Hippocampal formation (tissue), 2 donors: ENCODE results near the gene SLC6A4.

Source experiments
- DNase-seq, 2 donors: peaks; one replicate each; lab custom pipeline; 2025; lab: John Stamatoyannopoulos, UW

The SLC6A4 gene

DNA sequence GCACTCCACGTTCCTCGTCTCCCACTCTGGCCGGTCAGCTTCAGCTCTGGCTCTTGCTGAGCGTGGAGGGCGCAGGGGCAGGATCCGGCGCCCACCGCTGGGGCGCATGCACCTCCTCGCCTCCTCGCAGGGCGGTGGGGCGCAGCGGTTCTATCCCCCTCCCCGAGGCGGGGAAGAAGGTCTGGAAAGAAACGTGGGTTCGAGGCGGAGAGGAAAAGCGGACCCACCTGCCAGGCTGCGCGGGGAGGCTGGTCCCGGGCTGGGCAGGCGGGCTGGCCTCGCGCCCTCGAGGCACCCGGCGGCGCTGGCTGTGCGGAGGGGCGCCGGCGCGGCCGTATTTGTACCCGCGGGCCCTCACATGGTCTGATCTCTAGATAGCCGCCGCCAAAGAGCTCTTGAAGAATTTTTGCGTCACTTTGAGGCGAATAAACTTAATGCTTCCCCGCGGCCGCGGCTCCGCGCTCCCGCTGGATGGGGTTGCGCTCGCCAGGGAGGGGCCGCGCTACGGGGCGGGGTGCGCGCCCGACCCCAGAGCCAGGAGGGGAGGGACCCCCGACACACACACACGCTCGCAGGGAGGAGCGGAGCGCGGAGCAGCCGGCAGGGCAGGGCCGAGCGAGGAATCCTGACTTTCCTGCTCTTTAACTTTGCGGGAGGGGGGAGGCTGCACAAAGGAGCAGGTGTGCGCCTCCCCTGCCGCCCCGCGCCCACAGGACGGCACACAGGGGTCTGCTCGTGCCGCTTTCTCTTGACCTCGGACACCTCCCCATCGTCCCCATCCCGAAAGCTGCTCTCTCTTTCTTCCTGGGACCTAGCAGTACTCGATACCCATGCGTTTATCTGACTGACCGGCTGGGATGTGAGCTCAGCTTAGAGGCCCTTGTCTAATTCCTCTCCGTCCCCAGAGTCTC is at the start of gene SLC6A4:
Gene SLC6A4, minus strand, starts transcription at position 312 of the 911 bp plus-strand sequence. CDS start 13,739 bp downstream, outside the sequence.
- no peak for DNase-seq

DNA sequence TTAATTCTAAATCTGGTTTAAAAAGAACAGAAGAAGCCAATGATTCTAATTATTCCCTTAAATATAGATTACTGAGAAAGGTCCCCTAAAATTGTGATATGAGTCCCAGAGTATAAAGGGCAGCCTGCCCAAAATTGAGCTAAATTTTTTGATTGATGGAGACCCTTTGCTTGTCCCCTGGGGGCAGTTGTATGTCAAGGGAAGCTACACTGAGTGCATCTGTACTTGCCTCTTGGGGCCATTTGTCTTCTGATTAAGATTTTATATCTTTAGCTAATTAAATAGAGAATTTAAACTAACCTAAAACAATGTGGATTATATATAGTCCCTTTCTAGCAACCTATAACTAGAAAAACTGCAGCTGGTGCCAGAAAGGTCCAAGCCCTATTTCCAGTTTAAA is 43.7 kb upstream of the SLC6A4 start:
- DNase-seq: no peak

DNA sequence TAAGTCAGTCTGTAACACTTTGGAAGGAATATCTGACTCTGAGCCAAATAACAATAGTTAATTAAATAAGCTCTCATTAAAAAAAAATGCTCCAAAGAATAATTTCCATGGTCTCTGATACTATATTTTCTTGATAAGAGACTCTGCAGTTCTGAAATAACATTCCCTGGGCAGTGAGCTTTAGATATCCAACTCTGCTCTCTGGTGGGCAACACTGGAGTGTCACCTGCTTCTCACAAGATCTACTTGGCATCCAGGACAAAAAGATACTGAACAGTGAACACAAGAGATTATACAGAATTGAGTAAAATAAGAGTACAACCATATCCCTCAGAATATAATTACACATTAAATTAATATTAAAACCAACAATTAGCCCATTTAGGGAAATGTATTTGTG is 42.5 kb upstream of the SLC6A4 start:
- DNase-seq: no peak

DNA sequence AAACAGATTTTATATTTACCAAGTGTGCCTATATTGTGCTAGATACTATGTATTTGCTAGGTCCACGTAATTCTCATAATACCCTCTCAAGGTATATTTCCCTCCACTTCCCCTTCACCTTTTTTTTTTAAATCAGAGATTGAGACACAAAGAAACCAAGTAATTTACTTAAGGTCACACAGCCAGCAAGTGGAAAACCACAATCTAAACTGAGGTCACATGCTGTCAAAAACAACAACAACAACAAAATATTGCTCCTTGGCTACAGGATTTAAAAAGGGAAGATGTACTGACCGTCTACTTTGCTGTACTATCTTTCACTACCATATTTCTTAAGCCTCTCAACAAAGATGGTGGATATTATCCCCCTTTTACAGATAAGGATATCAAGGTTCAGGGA is 40.4 kb upstream of the SLC6A4 start:
- DNase-seq: no peak

DNA sequence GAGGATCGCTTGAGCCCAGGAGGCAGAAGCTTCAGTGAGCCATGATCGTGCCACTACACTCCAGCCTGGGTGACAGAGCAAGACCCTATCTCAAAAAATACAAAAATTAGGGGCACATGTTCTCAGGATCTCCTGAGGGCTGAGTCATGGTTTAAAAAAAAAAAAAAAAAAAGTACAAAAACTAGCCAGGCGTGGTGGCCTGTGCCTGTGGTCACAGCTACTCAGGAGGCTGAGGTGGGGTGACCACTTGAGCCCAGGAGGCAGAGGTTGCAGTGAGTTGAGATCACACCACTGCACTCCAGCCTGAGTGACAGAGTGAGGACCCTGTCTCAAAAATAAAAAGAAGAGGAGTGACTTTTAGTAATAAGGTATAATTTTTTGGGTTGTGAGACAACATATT is 39.4 kb upstream of the SLC6A4 start:
- no peak for DNase-seq

DNA sequence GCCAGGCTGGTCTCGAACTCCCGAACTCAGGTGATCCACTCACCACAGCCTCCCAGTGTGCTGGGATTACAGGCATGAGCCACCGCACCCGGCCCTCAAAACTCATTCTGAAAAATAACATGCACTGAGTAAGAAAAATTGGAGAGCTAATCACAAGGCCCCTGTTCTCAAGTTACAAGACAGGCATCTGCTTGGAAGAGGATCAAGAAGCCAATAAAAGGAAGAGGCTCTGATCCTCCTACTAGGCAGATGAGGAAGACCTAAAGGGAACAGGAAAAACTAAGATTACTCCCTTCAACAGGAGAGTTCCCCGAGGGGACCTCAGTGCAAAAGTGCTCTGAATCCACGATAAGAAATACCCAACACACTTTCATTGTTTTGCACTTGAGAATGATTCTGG is 37.9 kb upstream of the SLC6A4 start:
- DNase-seq: no peak

DNA sequence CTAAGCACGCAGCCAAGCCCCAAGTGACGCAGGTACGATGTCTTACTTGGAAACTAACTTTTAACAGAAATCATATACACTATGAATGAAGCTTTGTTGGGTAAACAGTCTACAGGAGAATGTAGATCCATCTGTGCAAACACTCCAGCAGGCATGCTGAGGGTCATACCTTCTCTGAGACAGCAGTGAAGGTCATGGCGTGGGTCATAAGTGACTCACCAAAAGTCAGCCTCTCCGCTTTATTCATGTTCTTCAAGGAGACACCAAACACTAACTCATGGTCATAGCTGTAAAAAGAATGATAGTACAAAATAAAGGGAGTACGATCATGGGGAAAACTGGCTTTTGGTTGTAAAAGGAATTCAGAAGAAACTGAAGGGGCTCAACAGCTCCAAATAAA is 35.6 kb upstream of the SLC6A4 start:
- no peak for DNase-seq

DNA sequence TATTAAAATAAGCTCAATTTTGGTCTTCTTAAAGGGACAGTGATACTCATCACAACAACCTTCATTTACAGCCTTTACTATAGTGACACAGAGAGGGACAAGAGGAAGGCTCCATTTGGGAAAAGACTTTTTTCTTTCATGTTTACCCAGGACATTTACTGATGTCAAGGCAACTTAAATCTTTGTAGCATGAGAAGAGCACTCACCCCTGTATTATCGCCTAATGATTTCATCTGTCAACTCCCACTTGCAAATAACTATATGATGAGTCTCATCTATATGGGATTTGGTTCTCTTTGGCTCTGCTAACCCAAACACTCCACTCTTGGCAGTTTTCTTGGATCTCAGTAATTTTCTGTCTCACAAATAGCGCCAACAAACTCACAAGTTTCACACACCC is 32.1 kb upstream of the SLC6A4 start:
- no peak for DNase-seq

DNA sequence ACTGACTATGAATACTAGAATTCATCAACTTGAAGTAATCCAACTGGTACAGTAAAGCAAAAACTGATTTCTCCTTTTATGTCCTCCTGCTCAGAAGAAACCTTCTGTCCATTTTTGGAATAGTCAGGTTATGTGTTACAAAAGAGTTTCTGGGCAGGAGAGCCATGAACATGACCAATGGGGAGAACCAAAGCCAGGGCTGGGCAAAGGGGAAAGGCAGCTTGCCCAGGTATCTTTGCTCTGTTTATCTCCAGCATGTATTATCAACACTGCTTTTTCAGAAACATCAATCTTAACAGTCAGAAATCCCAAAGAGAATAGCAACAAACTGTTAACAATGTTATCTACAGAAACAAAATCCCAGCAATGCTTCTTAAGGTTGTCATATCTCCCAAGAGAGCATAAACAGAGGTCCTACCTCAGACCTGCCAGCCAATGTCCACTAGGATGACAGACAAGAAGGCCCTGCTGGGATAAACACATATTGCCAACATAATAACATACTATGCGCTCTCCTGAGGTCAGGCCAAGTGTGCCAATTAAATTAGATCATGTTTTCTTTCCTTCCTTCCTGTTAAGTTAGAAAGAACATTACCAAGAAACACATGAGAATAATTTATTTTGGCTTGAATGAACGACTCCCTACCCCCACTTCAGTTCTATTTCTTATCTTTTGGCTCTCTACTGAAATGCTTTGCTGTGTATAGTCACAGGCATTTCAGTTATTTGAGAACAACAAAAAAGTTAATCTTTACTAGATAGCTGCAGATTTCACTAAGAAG is 28.2 kb upstream of the SLC6A4 start:
- no peak for DNase-seq

DNA sequence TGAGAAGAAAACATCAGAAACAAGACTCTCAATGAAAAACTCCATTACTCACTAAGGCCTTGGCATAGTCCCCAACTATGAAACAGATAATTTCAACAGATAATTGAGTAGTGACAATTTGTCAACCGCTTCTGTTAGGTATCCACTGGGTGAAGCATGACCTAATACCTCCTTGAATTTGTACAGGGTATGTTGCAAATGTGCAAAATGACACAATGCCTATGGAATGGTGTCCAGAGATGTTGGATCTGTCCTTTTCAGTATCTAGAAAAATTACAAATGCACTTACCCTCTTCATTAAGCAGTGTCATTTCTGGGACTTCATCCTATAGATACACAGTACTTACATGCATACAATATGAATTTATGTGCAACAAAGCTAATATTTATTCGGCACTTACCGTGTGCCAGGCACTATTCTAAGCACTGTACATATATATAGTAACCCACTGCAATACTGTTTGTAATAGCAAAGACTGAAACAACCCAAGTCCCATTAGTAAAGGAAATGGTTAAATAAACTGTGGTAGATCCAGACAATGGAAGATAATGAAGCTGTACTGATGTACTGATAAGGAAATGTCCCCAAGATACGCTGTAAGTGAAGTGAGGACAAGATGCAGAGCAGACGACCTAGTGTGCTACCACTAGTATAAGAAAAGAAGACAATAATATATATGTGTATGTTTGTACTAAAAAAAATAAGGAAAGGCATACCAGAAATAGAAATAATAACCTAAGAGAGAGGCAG is 21.4 kb upstream of the SLC6A4 start:
- no peak for DNase-seq

DNA sequence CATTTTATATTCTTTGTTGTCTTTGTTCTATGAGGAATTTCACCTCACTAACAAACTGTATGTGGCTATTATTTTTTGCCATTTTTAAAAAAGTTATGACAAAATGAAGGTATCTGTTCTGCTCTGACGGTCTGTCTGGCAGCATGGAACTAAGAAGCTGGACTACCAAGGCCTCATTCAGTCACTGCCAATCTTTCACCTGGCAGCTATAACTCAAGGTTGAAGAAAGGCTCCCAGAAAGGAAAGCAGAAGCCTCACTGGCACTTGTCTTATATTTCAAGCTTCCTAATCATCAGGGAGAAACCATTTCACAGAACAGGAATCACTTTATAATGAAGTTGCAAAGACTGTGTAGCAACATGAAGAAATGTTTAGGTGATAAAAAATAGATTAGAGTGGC is 18.7 kb upstream of the SLC6A4 start:
- no peak for DNase-seq

DNA sequence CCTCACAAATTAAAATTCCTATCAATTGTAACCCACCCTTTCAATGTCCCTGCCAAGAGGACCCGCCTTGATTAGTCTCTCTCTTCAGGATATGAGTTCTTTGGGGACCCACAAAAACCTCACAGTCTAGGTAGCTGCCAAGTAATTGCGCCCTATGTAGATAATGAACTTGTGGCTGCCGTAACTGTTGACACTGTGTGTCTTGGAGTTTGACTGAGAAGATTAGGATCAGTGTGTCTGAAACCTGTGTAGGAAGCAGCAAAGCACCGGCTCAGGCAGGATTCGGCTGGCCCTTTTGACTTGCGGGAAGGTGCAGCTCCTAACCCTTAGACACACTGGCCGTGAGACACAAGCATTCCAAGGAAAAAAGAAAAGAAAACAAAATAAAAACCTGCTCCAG is 17.8 kb upstream of the SLC6A4 start:
- no peak for DNase-seq

DNA sequence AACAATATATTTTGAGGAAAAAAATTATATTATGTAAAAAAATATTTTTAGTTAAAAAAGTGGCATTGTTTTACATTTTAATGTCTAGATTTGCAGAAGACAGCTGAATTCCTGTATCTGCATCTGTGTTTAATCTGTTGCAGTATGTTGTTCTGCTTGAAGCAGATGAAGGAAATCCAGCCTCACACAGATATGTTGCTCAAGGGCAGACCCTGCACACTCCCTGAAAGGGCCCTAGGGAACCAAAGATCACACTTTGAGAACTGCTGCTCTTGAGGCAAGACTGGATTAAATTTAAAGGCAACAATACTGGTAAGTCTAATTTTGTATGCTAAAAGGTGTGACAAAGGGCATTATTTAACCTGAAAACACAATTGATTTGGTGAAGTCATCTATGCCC is 16.4 kb upstream of the SLC6A4 start:
- DNase-seq: no peak

DNA sequence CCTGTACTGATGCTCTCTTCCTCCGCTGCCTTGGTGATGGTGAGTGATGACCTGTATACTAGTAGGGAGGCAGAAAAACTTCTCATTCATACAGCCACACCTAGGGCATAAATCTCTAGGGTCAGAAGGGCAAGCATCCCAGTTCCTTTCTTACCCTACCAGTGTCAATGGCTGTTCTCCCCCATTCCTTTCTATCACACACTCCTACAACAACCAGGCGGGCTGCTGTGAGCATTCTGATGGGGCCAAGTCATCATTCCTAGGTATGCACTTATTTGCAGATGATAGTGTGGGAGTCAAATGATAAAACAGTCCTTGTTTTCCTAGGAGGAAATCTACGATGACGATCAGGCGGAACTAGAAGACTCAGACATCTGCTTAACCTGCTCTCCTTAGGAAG is 14.0 kb upstream of the SLC6A4 start:
- no peak for DNase-seq

DNA sequence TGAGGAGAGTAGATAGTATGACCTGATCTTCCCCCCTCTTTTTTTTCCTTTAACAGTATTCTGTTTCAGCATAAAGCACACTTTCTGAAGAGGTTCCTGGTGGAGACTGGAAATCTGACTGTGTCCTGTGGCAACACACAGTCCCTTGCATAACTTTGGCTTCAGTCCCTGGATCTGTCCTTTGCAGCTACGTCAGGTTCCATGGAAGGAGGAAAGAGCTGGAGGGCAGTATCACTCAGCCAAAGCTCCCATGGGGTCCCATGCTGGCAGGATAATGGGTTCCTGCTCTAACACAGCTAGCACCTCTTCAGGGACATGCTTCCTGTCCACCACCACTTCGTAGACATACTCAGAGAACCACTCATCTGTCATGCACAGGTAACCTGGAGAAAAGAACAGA is 13.3 kb upstream of the SLC6A4 start:
- DNase-seq: no peak

DNA sequence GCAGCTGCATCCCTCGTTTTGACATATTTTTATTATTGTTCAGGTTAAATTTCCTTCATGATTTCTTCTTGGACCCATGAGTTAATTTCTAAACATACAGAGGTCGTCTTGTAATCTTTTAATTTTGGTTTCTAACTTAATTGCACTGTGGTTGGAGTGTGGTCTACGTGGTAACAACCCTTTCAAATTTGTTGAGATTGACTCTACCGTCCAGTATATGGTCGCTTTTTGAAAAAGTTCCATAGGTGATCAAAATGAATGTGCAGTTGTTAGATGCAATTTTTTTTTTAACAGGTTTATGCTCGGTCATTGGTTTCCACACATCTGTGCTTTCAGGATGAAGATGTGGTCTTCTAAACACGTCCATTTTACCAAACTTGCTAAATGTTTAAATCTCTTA is 11.0 kb upstream of the SLC6A4 start:
- no peak for DNase-seq

DNA sequence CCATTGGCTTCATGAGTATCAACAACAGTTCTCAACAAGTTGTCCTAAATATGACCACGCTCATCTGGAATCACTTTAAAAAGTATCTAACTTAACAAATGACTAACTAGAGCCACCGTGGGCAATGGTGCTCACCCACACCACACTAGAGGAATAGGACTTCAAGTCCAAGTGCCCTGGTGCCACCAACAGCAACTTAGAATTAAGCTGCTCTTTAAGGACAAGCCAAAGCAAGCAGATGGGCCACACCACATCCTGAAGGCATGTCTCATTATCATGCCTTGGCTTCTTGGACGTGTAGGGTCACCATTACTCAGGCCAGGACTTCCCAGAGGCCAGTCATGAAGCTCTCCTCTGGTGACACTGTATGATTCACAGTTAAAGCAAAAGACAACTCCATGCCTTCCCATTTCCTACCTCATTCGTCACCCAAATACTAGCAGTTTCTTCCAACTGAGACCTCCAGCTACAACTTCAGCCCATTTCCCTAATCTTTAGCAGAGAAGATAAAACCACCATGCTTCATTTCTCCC is 9.4 kb upstream of the SLC6A4 start:
- DNase-seq: no peak

DNA sequence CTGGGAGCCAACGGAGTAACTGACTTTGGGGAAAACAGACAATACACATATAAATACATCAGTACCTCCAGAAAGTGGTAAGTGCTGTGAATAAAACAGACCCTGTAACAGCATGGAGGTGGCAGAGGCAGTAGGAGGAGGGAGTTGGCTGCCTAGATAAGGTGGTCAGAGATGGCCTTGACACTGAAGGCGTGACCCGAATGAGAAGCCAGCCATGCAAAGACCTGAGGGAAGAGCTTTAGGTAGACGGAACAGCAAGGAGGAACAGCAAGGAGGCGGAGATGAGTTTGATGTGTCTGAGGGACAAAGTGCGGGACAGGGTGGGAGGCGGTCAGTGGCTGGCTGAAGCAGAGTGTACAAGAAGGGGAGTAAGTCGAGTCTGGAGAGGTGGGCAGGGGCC is 8.1 kb upstream of the SLC6A4 start:
- no peak for DNase-seq

DNA sequence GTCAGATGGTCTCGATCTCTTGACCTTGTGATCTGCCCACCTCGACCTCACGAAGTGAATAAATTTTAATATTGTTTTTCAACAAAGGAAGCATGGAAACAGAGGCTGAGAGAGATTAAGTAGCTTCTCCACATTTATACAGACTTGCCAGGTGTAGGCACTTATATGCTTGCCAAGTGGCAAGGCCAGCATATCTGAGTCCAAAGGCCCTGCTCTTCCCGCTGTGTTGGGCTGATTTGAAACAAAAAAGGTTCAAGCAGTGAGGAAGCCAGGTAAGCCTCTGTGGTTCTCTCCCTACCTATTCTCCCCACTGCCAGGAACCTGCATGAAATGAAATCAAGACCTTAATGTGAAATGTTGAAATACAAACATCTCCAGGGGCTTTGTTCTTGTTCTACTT is 7.5 kb upstream of the SLC6A4 start:
- DNase-seq: no peak

DNA sequence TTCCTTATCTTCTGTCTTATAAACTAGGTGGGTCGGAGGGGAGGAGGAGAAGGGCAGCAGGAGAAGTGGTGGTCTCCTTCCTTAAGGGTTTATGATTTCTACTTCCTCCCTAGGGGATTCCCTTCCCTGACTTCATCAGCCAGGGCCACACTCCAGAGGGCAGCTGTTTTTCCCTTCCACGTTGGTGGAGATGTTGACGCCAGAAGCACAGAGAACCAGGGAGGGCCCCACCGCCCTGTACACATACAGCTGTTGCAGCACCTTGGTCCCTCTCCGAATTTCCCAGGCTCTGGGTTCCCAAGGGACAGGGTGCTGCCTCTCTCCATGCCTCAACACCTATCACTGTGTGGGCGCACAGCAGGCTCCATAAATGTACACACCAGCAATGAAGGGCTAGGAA is 5.6 kb upstream of the SLC6A4 start:
- DNase-seq: no peak

DNA sequence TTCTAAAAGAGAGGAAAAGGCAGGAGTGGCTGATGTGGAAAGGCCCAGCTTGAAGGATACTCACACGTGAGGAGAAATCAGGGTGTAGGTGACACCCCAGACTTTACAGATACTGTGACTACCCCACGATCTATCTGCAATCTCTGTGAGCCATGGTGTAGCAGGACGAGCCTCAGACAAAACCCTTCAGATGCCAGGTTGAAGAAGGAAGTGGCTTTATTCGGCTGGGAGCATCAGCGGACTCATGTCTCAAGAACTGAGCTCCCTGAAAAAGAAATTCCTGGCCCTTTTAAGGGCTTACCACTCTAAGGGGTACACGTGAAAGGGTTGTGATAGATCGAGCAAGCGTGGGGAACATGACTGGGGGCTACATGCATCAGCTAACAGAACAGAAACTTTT is 4.7 kb upstream of the SLC6A4 start:
- DNase-seq: no peak

DNA sequence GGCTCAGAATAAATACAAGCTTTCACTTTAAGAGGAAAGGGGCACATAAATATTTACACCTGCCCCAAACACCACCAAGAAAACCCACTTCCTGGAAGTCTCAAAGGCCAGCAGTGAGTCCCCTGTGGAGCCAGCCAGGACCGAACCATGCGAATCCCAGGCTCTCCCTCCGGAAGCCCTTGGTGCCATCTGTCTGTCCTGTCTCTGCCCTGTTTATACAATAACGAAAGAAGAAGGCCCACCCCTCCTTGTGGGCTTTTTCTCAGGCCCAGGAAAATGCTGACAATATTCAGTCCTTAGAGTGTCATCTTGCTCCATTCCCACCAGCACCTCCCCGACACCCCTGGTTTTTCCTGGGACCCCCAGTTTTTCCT is 3.6 kb upstream of the SLC6A4 start:
- no peak for DNase-seq
